ENCODE measurements around the gene NCKAP5.

DNA sequence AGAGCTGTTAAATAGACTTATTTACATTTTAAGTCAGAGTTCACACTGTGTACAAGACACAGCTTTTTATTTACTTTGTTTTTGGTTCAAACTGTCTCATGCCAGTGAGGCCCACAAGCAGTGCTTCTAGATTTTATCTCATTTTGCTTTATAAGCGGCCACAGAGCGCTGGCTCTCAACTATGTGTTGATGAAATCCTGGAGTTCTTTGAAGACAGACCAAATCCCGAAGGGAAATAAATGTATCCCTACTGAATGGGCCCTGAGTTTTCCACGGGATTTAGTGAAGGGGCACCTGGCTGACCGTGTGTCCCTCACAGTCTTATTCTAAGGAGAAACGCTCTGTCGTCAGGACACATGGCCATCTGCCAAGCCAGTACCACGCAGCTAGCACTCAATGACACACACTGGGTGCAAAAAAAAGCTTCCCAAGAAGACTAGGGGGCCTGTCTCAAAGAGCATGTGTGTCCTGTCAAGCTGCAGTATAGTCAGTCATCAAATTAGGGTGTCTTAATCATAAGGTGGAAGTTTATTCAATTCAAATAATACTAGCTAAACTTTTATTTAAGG, 921.6 kb downstream of the NCKAP5 start:
- TF ChIP-seq SIN3A (IDR thresholded peaks at IDR 0.05; ENCODE audit: borderline replicate concordance, insufficient read depth, low read length) (no peak), POLR2AphosphoS5 (IDR thresholded peaks at IDR 0.05; ENCODE audit: low read depth, low read length) (no peak), FOXP2 (optimal IDR thresholded peaks at IDR 0.05; ENCODE audit: borderline replicate concordance, extremely low read depth, extremely low read length, insufficient read depth) (no peak)
- TF ChIP-seq, protein P1, sequence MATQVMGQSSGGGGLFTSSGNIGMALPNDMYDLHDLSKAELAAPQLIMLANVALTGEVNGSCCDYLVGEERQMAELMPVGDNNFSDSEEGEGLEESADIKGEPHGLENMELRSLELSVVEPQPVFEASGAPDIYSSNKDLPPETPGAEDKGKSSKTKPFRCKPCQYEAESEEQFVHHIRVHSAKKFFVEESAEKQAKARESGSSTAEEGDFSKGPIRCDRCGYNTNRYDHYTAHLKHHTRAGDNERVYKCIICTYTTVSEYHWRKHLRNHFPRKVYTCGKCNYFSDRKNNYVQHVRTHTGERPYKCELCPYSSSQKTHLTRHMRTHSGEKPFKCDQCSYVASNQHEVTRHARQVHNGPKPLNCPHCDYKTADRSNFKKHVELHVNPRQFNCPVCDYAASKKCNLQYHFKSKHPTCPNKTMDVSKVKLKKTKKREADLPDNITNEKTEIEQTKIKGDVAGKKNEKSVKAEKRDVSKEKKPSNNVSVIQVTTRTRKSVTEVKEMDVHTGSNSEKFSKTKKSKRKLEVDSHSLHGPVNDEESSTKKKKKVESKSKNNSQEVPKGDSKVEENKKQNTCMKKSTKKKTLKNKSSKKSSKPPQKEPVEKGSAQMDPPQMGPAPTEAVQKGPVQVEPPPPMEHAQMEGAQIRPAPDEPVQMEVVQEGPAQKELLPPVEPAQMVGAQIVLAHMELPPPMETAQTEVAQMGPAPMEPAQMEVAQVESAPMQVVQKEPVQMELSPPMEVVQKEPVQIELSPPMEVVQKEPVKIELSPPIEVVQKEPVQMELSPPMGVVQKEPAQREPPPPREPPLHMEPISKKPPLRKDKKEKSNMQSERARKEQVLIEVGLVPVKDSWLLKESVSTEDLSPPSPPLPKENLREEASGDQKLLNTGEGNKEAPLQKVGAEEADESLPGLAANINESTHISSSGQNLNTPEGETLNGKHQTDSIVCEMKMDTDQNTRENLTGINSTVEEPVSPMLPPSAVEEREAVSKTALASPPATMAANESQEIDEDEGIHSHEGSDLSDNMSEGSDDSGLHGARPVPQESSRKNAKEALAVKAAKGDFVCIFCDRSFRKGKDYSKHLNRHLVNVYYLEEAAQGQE (IDR thresholded peaks at IDR 0.05; ENCODE audit: insufficient read depth in 1 of 2, low read depth in 2 of 2, low read length in 2 of 2): no peak

Measured in PFSK-1 (cell line).